Colonic mucosa (tissue), 4 donors: ENCODE measurements around the gene AGPAT3. TPM values are rescaled to one million over a fixed set of nuclear protein-coding genes. Genes with fewer than 3 reads are reported as not detected.

Source experiments
- DNase-seq: peaks from one replicate; pipeline ENCODE4 v3.0.0-alpha.2; 2020
- H3K27ac ChIP-seq: fragments of 200-600 bp; one replicate; pipeline ENCODE4 v1.8.0; 2021
- H3K27me3 ChIP-seq: fragments of 200-600 bp; one replicate; pipeline ENCODE4 v1.8.0; 2021
- H3K36me3 ChIP-seq: fragments of 200-600 bp; one replicate; pipeline ENCODE4 v1.8.0; 2021
- H3K4me1 ChIP-seq: fragments of 200-600 bp; one replicate; pipeline ENCODE4 v1.8.0; 2021; ENCODE audit warnings: mild to moderate bottlenecking
- H3K4me3 ChIP-seq: fragments of 200-600 bp; one replicate; pipeline ENCODE4 v1.8.0; 2021
- H3K9ac ChIP-seq, 2 donors: one replicate each; pipeline ENCODE4 v1.7.0; 2013; ENCODE audit warnings: control low read depth in 2 of 2, low read depth in 2 of 2, low read length in 2 of 2
- H3K9me3 ChIP-seq: fragments of 200-600 bp; one replicate; pipeline ENCODE4 v1.8.0; 2021
- CTCF ChIP-seq: fragments of 200-600 bp; IDR thresholded peaks from one replicate; pipeline ENCODE4 v1.8.0; 2022; ENCODE audit warnings: antibody characterized with exemption, mild to moderate bottlenecking
- intact Hi-C: fragments of 100-400 bp; cut with DNase I; formaldehyde crosslinking; loops from one replicate; pipeline ENCODE4 v1.14.1; 2022
- total RNA-seq, 2 donors: library from RNA; stranded (reverse); fragmentation: NEBNext Ultra II Directional in 1 of 2; extraction: Animal tissue kit (Norgen Biotek cat#: 25700) in 1 of 2; gene quantifications; one replicate each; pipeline ENCODE4 v1.2.1, GENCODE V29; 2021
- donor health status: healthy.
- donor health status: DM: no; HTN: no; CAD: no.
- donor health status: DM: no; HTN: no; CAD: no.

AGPAT3 gene
- total RNA-seq, 2 donors from 2014 or later = 82.2 to 101 TPM

- no peak for TF ChIP-seq CTCF
- Histone ChIP-seq H3K9me3 (no peaks in the 10 kb centered on the region), H3K4me1 (peaks cover 5% of the 10 kb centered on the region), H3K36me3 (no peaks in the 10 kb centered on the region), H3K9ac (no peak overlapping the region), H3K27me3 (no peaks in the 10 kb centered on the region), H3K4me3 (no peak overlapping the region), H3K27ac (no peak overlapping the region)
- intact Hi-C loops = no loop called here
- DNase-seq = no peak
Observed at GRCh38 chr21:43908167-43908566, 43.1 kb downstream of the AGPAT3 start.

GRCh38 chr21:43909741-43910400, 44.8 kb downstream of the AGPAT3 start:
- H3K27ac ChIP-seq = no peak overlapping the region

GRCh38 chr21:43910460-43910859, 45.4 kb downstream of the AGPAT3 start:
- Histone ChIP-seq H3K4me3 (no peak overlapping the region), H3K9ac (no peak overlapping the region), H3K27ac (no peak overlapping the region), H3K9me3 (no peaks in the 10 kb centered on the region), H3K4me1 (no peaks in the 10 kb centered on the region), H3K36me3 (no peaks in the 10 kb centered on the region), H3K27me3 (no peaks in the 10 kb centered on the region)
- DNase-seq = no peak
- intact Hi-C loops = no loop called here
- no peak for TF ChIP-seq CTCF

More at GRCh38 chr21:43909741-43910400, 44.8 kb downstream of the AGPAT3 start:
- no peak for TF ChIP-seq CTCF
- Histone ChIP-seq H3K27me3 (no peaks in the 10 kb centered on the region), H3K36me3 (no peaks in the 10 kb centered on the region), H3K9ac (no peak overlapping the region), H3K9me3 (no peaks in the 10 kb centered on the region), H3K4me3 (no peak overlapping the region), H3K4me1 (no peaks in the 10 kb centered on the region)
- intact Hi-C loops = no loop called here
- DNase-seq = no peak

GRCh38 chr21:43911015-43911934, 46.3 kb downstream of the AGPAT3 start:
- no peak for DNase-seq
- Histone ChIP-seq H3K4me1 (no peaks in the 10 kb centered on the region), H3K36me3 (no peaks in the 10 kb centered on the region), H3K9me3 (no peaks in the 10 kb centered on the region), H3K9ac (no peak overlapping the region), H3K27ac (no peak overlapping the region), H3K4me3 (no peak overlapping the region), H3K27me3 (no peaks in the 10 kb centered on the region)
- TF ChIP-seq CTCF = no peak
- intact Hi-C loops = no loop called here

- Histone ChIP-seq H3K27ac (no peak overlapping the region), H3K4me1 (no peaks in the 10 kb centered on the region), H3K9ac (no peak overlapping the region), H3K36me3 (no peaks in the 10 kb centered on the region), H3K9me3 (no peaks in the 10 kb centered on the region), H3K4me3 (no peak overlapping the region), H3K27me3 (no peaks in the 10 kb centered on the region)
- no peak for TF ChIP-seq CTCF
- DNase-seq = no peak
- intact Hi-C loops = no loop called here
Observed at GRCh38 chr21:43911935-43912487, 47.0 kb downstream of the AGPAT3 start.
